BJ (cell line): ENCODE measurements around the gene GNAS-AS1. TPM values are rescaled to one million over a fixed set of nuclear protein-coding genes. Genes with fewer than 3 reads are reported as not detected.

Experiments
- CTCF ChIA-PET: fragments of 350-600 bp; formaldehyde crosslinking; extraction: SDS; loops from one replicate; lab custom pipeline; 2021; ENCODE audit warnings: antibody characterized with exemption, inconsistent platforms; lab: Yijun Ruan, JAX
- POLR2A ChIA-PET: fragments of 300-600 bp; sonication (Branson Sonifier 250); formaldehyde crosslinking; extraction: SDS; loops from one replicate; lab custom pipeline; 2021; ENCODE audit warnings: antibody characterized with exemption; lab: Charles Lee
- DNase-seq: peaks from one replicate; pipeline ENCODE4 v3.0.0-alpha.2; 2011; ENCODE audit warnings: low read depth
- H3K27me3 ChIP-seq: 2 replicates; pipeline ENCODE4 v1.6.0; 2011; ENCODE audit warnings: low read length; ENCODE audit not compliant: control insufficient read depth, insufficient read depth
- H3K36me3 ChIP-seq: 2 replicates; pipeline ENCODE4 v1.5.1; 2011; ENCODE audit warnings: low read length; ENCODE audit not compliant: control insufficient read depth, insufficient read depth
- H3K4me3 ChIP-seq: 2 replicates; pipeline ENCODE4 v1.5.1; 2011; ENCODE audit warnings: low read depth, mild to moderate bottlenecking, control low read depth, low read length
- polyA plus RNA-seq: library from polyadenylated mRNA; depleted of rRNA; stranded (reverse); fragments of >200 nt; gene quantifications from 2 replicates; pipeline ENCODE4 v1.2.3, GENCODE V29; 2011
- TF ChIP-seq, protein P1 (sequence below): IDR thresholded peaks from 2 replicates; pipeline ENCODE4 v1.5.1; 2011; ENCODE audit warnings: low read depth, mild to moderate bottlenecking, control low read depth, inconsistent platforms, low read length, moderate library complexity; ENCODE audit not compliant: insufficient read depth

Gene GNAS-AS1
- polyA plus RNA-seq, 1 experiment: 0.45 TPM

DNA sequence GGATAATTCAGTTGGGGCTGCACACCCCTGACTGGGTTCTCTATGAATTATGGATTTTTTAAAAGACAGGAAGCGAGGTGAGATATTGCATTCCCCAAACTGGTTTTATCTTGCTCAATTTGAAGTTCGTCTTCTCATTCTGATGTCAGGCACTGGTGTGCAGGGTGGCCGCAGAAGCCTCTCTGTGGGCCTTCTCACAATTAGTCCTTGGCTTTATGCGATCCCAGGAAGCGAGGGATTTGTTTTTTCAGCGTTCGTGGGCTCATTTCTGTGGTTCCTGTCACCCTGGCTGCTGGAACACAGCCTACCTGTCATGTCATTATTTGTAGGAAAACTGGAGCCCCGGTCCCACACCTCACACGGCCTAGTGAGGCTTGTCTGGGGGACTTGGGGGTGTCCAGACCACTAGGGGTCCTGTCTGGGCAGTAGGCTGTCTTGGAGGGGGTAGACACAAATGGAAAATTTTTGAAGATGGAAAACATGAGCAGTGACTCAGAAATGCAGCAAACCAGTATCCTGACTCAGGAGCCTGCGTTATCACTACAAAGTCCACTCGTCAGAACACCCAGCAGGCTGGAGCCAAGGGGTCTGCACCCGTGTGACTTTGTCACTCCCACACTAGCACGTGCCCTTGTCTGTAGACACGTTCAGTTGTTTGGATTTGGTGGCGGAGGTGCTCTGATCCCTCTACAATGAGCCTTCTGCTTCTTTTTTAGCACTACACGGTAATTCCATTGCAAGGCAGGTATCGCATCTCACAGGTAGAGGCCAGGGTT is 42.2 kb downstream of the GNAS-AS1 start:
- POLR2A ChIA-PET: no interaction called here
- Histone ChIP-seq H3K36me3 (no peaks in the 10 kb centered on the region), H3K27me3 (peaks cover 10% of the 10 kb centered on the region), H3K4me3 (no peak overlapping the region)
- CTCF ChIA-PET: no interaction called here
- no peak for DNase-seq
- TF ChIP-seq, protein P1, sequence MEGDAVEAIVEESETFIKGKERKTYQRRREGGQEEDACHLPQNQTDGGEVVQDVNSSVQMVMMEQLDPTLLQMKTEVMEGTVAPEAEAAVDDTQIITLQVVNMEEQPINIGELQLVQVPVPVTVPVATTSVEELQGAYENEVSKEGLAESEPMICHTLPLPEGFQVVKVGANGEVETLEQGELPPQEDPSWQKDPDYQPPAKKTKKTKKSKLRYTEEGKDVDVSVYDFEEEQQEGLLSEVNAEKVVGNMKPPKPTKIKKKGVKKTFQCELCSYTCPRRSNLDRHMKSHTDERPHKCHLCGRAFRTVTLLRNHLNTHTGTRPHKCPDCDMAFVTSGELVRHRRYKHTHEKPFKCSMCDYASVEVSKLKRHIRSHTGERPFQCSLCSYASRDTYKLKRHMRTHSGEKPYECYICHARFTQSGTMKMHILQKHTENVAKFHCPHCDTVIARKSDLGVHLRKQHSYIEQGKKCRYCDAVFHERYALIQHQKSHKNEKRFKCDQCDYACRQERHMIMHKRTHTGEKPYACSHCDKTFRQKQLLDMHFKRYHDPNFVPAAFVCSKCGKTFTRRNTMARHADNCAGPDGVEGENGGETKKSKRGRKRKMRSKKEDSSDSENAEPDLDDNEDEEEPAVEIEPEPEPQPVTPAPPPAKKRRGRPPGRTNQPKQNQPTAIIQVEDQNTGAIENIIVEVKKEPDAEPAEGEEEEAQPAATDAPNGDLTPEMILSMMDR: no peak

DNA sequence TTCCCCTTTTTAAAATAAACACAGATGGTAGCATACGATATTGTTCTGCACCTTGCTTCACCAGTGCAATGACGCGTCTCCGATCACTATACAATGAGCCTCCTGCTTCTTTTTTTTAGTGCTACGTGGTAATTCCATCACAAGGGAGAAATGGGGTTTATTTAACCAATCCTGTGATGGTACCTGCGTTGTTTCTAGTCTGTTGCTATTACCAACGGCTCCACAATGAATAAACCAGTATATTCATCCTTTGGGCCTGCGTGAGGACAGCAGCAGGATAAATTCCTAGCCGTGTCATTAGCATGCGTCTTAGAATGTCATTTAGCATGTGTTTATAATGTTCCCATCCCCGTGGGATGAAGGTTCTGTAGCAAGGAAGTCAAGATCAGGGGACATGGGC is 42.9 kb downstream of the GNAS-AS1 start:
- no peak for DNase-seq
- POLR2A ChIA-PET: no interaction called here
- H3K36me3 ChIP-seq: no peaks in the 10 kb centered on the region
- peaks cover 11% of the 10 kb centered on the region for H3K27me3 ChIP-seq
- no peak overlapping the region for H3K4me3 ChIP-seq
- CTCF ChIA-PET: no interaction called here
- TF ChIP-seq, protein P1: no peak

DNA sequence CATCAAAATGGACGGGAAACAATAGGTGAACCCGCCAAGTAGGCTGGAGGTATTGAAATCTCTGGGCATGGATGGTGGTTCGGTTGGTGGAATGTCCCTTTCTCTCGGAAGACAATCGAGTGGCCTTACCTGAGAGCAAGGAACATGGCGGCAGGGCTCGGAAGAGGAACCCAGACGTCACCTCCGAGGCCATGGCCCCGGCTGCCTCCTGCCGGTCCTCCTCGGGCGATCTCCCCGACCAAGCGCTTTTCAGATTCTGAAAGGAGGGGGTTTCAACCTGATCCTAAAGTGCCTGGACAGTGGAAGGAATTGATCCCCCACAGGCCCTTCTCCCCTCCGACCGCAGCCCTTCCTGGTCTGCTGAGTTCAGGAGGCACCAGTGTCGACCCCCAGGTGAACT is 47.2 kb downstream of the GNAS-AS1 start:
- POLR2A ChIA-PET: no interaction called here
- DNase-seq: no peak
- TF ChIP-seq, protein P1: no peak
- Histone ChIP-seq H3K27me3 (peaks cover 9% of the 10 kb centered on the region), H3K36me3 (no peaks in the 10 kb centered on the region), H3K4me3 (no peak overlapping the region)
- CTCF ChIA-PET: no interaction called here

DNA sequence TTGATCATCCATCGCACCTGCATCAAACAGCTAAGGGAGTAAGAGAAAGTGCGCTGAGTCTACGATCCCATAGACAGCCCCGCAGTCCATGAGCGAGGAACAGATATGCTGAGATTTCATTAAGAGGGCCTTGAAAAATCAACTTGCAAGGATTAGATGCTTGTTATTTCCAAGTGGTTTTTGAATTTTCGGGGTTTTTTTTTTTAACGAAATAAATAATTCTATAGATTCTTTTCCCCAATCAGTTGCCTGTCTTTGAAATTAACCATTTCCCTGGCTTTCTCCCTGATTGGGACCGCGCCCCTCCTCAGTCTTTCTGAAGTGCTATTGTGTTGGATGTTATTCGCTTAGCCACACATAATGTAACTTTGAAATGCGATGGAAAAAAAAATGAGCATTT is 48.6 kb downstream of the GNAS-AS1 start:
- TF ChIP-seq, protein P1: no peak
- no peaks in the 10 kb centered on the region for H3K36me3 ChIP-seq
- DNase-seq: no peak
- no peak overlapping the region for H3K4me3 ChIP-seq
- POLR2A ChIA-PET: no interaction called here
- CTCF ChIA-PET: no interaction called here
- H3K27me3 ChIP-seq: peaks cover 7% of the 10 kb centered on the region

DNA sequence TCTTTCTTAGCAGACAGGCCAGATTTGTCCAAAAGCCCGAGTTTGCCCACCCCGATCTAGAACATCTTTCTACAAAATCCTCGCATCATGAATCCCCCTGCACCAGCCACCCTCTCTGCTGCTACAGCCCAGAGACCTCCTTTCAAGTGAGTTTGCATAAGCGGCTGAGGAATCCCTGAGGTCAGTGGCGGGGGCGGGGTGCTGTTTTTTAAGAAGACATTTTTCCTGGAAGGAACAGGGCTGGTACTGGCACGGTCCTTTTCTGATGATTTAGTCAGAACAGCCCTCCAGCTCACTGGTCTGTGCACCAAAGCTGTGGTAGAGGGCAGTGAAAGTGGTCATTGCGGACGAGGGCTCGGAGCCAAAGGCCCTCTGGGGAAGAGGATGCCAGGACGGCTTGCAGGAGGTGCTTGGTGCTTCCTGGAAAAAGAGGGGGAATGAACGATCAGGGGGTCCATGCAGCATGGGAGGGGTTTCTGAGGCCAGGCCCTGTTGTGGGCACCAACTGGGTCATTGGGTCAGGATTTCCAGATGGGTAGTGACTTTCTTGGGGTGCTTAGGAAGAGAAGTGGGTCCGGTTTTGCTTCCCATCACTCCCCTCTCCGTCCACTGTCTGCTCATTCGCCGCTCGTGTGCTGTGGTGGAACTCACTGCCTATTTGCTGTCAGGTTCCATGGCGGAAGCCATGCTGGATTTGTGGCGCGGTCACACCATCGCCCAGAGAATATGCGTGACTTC is 50.4 kb downstream of the GNAS-AS1 start:
- CTCF ChIA-PET: no interaction called here
- Histone ChIP-seq H3K36me3 (no peaks in the 10 kb centered on the region), H3K4me3 (no peak overlapping the region), H3K27me3 (peaks cover 6% of the 10 kb centered on the region; the same call in 1 of the 2 replicates)
- POLR2A ChIA-PET: no interaction called here
- DNase-seq: no peak
- TF ChIP-seq, protein P1: no peak
